K562 (cell line): ENCODE results near the gene OR11L1. TPM values are rescaled to one million over a fixed set of nuclear protein-coding genes. Genes with fewer than 3 reads are reported as not detected.

Experiments
- C11orf30 ChIP-seq: fragments of 450-650 bp; IDR thresholded peaks from 2 replicates; pipeline ENCODE4 v1.6.1; 2016; ENCODE audit warnings: low read depth, mild to moderate bottlenecking
- CBX1 ChIP-seq: sonication (generic); IDR thresholded peaks from 2 replicates; pipeline ENCODE4 v1.6.1; 2016; ENCODE audit warnings: antibody characterized with exemption, low read depth, mild to moderate bottlenecking
- DIDO1 ChIP-seq: fragments of 450-650 bp; IDR thresholded peaks from 2 replicates; pipeline ENCODE4 v1.6.1; 2016; ENCODE audit warnings: low read depth, missing biosample characterization, missing genetic modification characterization
- DMBX1 ChIP-seq: fragments of 250-450 bp; sonication (Bioruptor Pico); IDR thresholded peaks from 2 replicates; pipeline ENCODE4 v1.8.0; 2022; ENCODE audit warnings: inconsistent platforms, mild to moderate bottlenecking, moderate library complexity, borderline replicate concordance
- GTF2E2 ChIP-seq: fragments of 200-800 bp; sonication (Bioruptor generic); IDR thresholded peaks from 2 replicates; pipeline ENCODE4 v1.6.1; 2016; ENCODE audit warnings: missing genetic modification characterization, missing compliant biosample characterization
- KLF10 ChIP-seq: fragments of 250-450 bp; sonication (Bioruptor Pico); IDR thresholded peaks from 2 replicates; pipeline ENCODE4 v1.6.1; 2021; ENCODE audit warnings: matching md5 sums
- KLF13 ChIP-seq: fragments of 450-650 bp; IDR thresholded peaks from 2 replicates; pipeline ENCODE4 v1.6.1; 2016; ENCODE audit warnings: missing genetic modification characterization, low read depth, mild to moderate bottlenecking, missing compliant biosample characterization, moderate library complexity, borderline replicate concordance
- L3MBTL2 ChIP-seq: fragments of 450-650 bp; IDR thresholded peaks from 2 replicates; pipeline ENCODE4 v1.6.1; 2016; ENCODE audit warnings: mild to moderate bottlenecking, moderate library complexity
- NBN ChIP-seq: fragments of 450-650 bp; IDR thresholded peaks from 2 replicates; pipeline ENCODE4 v1.6.1; 2016; ENCODE audit warnings: low read depth, mild to moderate bottlenecking
- NFATC3 ChIP-seq: fragments of 450-650 bp; IDR thresholded peaks from 2 replicates; pipeline ENCODE4 v1.6.1; 2017; ENCODE audit warnings: mild to moderate bottlenecking
- NRF1 ChIP-seq, 2 experiments: fragments of 450-650 bp; IDR thresholded peaks in 1 of 2; conservative IDR thresholded peaks in 1 of 2; 2 replicates each; pipeline ENCODE4 v1.6.1; 2014; ENCODE audit warnings: mild to moderate bottlenecking in 2 of 2
- PML ChIP-seq: IDR thresholded peaks from 2 replicates; pipeline ENCODE4 v1.6.1; 2012; ENCODE audit warnings: low read length, inconsistent platforms
- PTRF ChIP-seq: fragments of 450-650 bp; IDR thresholded peaks from 2 replicates; pipeline ENCODE4 v1.6.1; 2016; ENCODE audit warnings: mild to moderate bottlenecking, missing genetic modification characterization, missing compliant biosample characterization
- SMARCA5 ChIP-seq: fragments of 450-650 bp; IDR thresholded peaks from 2 replicates; pipeline ENCODE4 v1.6.1; 2016
- SMARCB1 ChIP-seq: IDR thresholded peaks from 2 replicates; pipeline ENCODE4 v1.6.1; 2011; ENCODE audit warnings: improper control_type of control experiment, low read depth; ENCODE audit not compliant: insufficient read length
- TEAD2 ChIP-seq: fragments of 450-650 bp; IDR thresholded peaks from 2 replicates; pipeline ENCODE4 v1.6.1; 2016; ENCODE audit warnings: missing genetic modification characterization, control low read depth, missing compliant biosample characterization
- ZBED1 ChIP-seq: IDR thresholded peaks from 2 replicates; pipeline ENCODE4 v1.6.1; 2014
- ZKSCAN1 ChIP-seq: fragments of 150-350 bp; IDR thresholded peaks from 2 replicates; pipeline ENCODE4 v1.6.1; 2016; ENCODE audit warnings: low read depth, low read length
- ZNF12 ChIP-seq: sonication (generic); formaldehyde crosslinking; IDR thresholded peaks from 2 replicates; pipeline ENCODE4 v1.4.0; 2020; ENCODE audit warnings: mild to moderate bottlenecking, missing genetic modification reagents
- ZNF175 ChIP-seq: fragments of 200-800 bp; sonication (Bioruptor generic); IDR thresholded peaks from 2 replicates; pipeline ENCODE4 v1.6.1; 2016; ENCODE audit warnings: low read depth, mild to moderate bottlenecking, missing genetic modification characterization, missing compliant biosample characterization
- polyA plus RNA-seq, 8 experiments: library from polyadenylated mRNA; depleted of rRNA in 4 of 8; stranded (reverse) in 5 of 8; unstranded in 3 of 8; fragments of >200 nt; fragmentation: Nextera tagmentation in 2 of 8; fragmentation: Illumina TruSeq in 1 of 8; extraction: Ambion mirVana in 2 of 8; extraction: Trizol in 1 of 8; gene quantifications; 2 replicates each; pipeline versions ENCODE4 v1.2.1 to v1.2.3, GENCODE V29; 2011 to 2014; ENCODE audit warnings: inconsistent platforms in 1 of 8, missing spikeins in 1 of 8
- total RNA-seq, 7 experiments: library from RNA; depleted of rRNA in 6 of 7; stranded (reverse); fragments of >200 nt in 6 of 7; fragmentation: Illumina TruSeq in 2 of 7; extraction: Trizol in 2 of 7; gene quantifications; 2 replicates each; pipeline versions ENCODE4 v1.2.1 to v1.2.3, GENCODE V29; 2011 to 2021; ENCODE audit warnings: low replicate concordance in 1 of 7
- TF ChIP-seq, protein P1 (sequence below), 2 experiments: fragments of 450-650 bp; IDR thresholded peaks; 2 replicates each; pipeline ENCODE4 v1.6.1; 2018; ENCODE audit warnings: mild to moderate bottlenecking in 2 of 2, low read depth in 1 of 2; ENCODE audit not compliant: partially characterized antibody in 2 of 2
- TF ChIP-seq, protein P2 (sequence below): fragments of 250-450 bp; sonication (Bioruptor Pico); IDR thresholded peaks from 2 replicates; pipeline ENCODE4 v1.4.0; 2020; ENCODE audit warnings: mild to moderate bottlenecking

Gene OR11L1
- total and polyA plus RNA-seq, 9 of the 15 experiments (the other 6 are each of a cell fraction or from before 2014, with no cell fraction given): not detected

DNA sequence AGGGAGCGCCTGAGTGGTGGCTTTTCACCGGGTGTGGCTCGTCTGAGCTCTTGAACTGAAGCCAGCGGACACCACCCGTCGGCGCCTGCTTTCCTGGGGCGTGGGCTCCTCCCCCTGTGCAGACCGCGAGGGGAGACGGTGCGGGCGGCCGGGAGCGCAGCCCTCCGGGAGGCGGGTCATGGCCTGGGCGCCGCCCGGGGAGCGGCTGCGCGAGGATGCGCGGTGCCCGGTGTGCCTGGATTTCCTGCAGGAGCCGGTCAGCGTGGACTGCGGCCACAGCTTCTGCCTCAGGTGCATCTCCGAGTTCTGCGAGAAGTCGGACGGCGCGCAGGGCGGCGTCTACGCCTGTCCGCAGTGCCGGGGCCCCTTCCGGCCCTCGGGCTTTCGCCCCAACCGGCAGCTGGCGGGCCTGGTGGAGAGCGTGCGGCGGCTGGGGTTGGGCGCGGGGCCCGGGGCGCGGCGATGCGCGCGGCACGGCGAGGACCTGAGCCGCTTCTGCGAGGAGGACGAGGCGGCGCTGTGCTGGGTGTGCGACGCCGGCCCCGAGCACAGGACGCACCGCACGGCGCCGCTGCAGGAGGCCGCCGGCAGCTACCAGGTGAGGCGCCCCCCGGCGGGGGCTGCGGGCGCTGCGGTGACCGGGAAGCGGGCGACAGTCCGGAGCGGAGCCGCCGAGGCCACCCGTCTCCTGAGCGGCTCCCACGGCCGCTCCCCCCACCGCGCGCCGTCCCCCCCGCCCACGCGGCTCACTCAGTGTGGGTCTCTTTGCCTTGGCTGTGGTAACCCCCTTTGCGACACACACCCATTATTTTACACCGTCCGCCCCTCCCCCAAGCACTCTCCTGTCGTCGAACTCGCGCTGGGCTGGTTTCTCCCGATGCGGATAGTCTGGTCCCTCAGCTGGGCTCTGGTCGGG, 15.6 kb upstream of the OR11L1 start, which contains the start of gene TRIM58 (continued):
- peak; percentile 23; the same call in 1 of the 2 replicates for TF ChIP-seq ZNF12 (CRISPR knock-in tag)
- TF ChIP-seq, protein P1, sequence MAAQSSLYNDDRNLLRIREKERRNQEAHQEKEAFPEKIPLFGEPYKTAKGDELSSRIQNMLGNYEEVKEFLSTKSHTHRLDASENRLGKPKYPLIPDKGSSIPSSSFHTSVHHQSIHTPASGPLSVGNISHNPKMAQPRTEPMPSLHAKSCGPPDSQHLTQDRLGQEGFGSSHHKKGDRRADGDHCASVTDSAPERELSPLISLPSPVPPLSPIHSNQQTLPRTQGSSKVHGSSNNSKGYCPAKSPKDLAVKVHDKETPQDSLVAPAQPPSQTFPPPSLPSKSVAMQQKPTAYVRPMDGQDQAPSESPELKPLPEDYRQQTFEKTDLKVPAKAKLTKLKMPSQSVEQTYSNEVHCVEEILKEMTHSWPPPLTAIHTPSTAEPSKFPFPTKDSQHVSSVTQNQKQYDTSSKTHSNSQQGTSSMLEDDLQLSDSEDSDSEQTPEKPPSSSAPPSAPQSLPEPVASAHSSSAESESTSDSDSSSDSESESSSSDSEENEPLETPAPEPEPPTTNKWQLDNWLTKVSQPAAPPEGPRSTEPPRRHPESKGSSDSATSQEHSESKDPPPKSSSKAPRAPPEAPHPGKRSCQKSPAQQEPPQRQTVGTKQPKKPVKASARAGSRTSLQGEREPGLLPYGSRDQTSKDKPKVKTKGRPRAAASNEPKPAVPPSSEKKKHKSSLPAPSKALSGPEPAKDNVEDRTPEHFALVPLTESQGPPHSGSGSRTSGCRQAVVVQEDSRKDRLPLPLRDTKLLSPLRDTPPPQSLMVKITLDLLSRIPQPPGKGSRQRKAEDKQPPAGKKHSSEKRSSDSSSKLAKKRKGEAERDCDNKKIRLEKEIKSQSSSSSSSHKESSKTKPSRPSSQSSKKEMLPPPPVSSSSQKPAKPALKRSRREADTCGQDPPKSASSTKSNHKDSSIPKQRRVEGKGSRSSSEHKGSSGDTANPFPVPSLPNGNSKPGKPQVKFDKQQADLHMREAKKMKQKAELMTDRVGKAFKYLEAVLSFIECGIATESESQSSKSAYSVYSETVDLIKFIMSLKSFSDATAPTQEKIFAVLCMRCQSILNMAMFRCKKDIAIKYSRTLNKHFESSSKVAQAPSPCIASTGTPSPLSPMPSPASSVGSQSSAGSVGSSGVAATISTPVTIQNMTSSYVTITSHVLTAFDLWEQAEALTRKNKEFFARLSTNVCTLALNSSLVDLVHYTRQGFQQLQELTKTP (IDR thresholded peaks at IDR 0.05; ENCODE audit: low read depth in 1 of 2, partially characterized antibody in 2 of 2): no peak
- no peak for TF ChIP-seq SMARCA5
- TF ChIP-seq, protein P2, sequence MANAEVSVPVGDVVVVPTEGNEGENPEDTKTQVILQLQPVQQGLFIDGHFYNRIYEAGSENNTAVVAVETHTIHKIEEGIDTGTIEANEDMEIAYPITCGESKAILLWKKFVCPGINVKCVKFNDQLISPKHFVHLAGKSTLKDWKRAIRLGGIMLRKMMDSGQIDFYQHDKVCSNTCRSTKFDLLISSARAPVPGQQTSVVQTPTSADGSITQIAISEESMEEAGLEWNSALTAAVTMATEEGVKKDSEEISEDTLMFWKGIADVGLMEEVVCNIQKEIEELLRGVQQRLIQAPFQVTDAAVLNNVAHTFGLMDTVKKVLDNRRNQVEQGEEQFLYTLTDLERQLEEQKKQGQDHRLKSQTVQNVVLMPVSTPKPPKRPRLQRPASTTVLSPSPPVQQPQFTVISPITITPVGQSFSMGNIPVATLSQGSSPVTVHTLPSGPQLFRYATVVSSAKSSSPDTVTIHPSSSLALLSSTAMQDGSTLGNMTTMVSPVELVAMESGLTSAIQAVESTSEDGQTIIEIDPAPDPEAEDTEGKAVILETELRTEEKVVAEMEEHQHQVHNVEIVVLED (CRISPR knock-in tag): peak; percentile 89
- TF ChIP-seq DIDO1: no peak
- no peak for TF ChIP-seq GTF2E2 (tag)
- TF ChIP-seq NBN: no peak
- TF ChIP-seq DMBX1: no peak
- no peak; the same call in 1 of the 2 replicates for TF ChIP-seq CBX1
- TF ChIP-seq NRF1 (conservative IDR thresholded peaks at IDR 0.05 in 1 of 2, IDR thresholded peaks at IDR 0.05 in 1 of 2): peak; percentile 89 to 90
- peak; percentile 74 for TF ChIP-seq ZKSCAN1
- no peak for TF ChIP-seq KLF10
- no peak for TF ChIP-seq SMARCB1
- 0 out of 2 replicates have a peak, but pooled peaks have one; percentile 17 for TF ChIP-seq KLF13
- TF ChIP-seq PML: peak; percentile 46; the same call in 1 of the 2 replicates
- TF ChIP-seq ZBED1: peak; percentile 48; the same call in 1 of the 2 replicates
- no peak for TF ChIP-seq NFATC3
- TF ChIP-seq PTRF (tag): no peak
- TF ChIP-seq ZNF175 (CRISPR knock-in tag): no peak
- no peak for TF ChIP-seq C11orf30
- TF ChIP-seq TEAD2 (tag): no peak
- TF ChIP-seq L3MBTL2: peak; percentile 82
